HFF-Myc (cell line): ENCODE results near the gene KRT7.

Experiments used
- DNase-seq: peaks from one replicate; pipeline ENCODE4 v3.0.0-alpha.2; 2011; ENCODE audit warnings: low read depth; ENCODE audit errors: extremely low read depth
- H3K4me3 ChIP-seq: replicated peaks from 2 replicates; pipeline ENCODE4 v1.5.1; 2011; ENCODE audit warnings: low read depth, mild to moderate bottlenecking, control low read depth, low read length
- TF ChIP-seq, protein P1 (sequence below): IDR thresholded peaks from 2 replicates; pipeline ENCODE4 v1.5.1; 2012; ENCODE audit warnings: mild to moderate bottlenecking, low read depth, low read length, control low read depth; ENCODE audit errors: missing control alignments

The KRT7 gene

DNA sequence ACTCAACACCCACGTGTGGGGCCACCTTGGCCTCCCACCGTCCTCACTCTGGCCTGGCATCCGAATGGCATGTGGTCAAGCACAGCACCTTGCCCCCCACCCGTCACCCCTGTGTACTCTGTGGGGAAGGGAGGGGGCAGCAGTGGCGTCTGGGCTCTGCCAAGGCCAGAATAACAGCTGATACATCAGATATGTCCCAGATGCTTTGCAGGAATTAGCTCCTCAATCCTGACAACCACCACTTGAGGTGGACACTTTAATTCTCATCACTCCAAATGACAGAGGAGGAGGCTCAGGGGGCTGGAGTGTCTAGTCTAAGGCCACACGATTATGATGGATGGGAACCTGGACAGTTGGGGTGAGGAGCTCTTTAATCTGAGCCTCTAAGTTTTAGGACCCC lies 39.5 kb upstream of the KRT7 start:
- no peak overlapping the region for H3K4me3 ChIP-seq
- DNase-seq = no peak
- TF ChIP-seq, protein P1, sequence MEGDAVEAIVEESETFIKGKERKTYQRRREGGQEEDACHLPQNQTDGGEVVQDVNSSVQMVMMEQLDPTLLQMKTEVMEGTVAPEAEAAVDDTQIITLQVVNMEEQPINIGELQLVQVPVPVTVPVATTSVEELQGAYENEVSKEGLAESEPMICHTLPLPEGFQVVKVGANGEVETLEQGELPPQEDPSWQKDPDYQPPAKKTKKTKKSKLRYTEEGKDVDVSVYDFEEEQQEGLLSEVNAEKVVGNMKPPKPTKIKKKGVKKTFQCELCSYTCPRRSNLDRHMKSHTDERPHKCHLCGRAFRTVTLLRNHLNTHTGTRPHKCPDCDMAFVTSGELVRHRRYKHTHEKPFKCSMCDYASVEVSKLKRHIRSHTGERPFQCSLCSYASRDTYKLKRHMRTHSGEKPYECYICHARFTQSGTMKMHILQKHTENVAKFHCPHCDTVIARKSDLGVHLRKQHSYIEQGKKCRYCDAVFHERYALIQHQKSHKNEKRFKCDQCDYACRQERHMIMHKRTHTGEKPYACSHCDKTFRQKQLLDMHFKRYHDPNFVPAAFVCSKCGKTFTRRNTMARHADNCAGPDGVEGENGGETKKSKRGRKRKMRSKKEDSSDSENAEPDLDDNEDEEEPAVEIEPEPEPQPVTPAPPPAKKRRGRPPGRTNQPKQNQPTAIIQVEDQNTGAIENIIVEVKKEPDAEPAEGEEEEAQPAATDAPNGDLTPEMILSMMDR = no peak

DNA sequence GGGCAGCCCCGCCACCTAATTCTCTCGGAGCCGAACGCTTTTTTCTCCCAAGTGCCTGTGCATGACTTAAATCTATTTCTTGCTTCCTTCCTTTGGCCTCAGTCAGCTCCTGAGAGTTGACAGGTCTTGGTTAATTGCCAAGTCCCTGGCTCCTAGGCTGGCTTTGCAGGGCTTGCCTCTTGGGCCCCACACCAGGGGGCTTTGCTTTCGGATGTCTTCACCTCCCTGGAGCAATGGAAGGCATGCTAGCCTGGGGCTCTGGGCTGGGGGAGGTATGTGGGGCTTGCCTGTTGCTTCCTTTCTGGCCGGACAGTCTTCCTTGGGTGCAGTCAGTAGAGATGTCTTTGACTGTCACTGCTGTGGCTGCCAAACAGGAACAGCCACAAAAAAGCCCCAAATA lies 39.1 kb upstream of the KRT7 start:
- TF ChIP-seq, protein P1 = no peak
- no peak for DNase-seq

DNA sequence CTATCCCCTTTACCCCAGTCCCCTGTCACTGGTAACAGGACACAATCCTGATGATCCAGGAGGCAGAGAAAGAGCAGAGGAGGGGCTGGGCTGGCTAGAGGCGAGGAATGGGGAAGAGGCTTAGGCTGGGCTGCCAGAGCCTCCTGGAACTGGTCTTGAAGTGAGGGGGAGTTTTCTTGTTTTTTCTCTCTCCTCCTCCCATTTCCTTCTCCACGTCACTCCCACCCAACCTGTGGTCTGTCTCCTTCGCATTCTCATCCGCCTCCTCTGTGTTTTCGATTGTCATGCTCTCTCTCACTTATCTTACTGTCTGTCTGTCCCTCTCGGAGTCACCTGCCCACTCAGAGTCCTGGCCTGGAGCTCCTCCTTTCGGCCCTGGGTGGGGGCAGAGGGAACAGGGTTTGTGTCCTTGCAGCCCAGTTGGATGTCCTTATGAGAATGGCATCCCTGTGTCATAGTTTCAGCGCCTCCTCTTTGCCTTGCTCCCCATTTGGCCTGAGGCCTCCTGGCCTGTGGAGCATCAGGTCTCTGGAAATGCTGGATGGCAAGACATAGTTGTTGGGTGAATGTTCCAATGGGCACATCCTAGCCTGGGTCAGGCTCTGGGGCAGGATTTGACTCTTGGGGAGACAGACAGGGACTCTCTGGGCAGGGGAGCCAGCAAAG lies 37.8 kb upstream of the KRT7 start:
- TF ChIP-seq, protein P1 = no peak
- no peak for DNase-seq
- no peak overlapping the region for H3K4me3 ChIP-seq

More for the DNA sequence above, 39.1 kb upstream of the KRT7 start:
- H3K4me3 ChIP-seq = no peak overlapping the region

DNA sequence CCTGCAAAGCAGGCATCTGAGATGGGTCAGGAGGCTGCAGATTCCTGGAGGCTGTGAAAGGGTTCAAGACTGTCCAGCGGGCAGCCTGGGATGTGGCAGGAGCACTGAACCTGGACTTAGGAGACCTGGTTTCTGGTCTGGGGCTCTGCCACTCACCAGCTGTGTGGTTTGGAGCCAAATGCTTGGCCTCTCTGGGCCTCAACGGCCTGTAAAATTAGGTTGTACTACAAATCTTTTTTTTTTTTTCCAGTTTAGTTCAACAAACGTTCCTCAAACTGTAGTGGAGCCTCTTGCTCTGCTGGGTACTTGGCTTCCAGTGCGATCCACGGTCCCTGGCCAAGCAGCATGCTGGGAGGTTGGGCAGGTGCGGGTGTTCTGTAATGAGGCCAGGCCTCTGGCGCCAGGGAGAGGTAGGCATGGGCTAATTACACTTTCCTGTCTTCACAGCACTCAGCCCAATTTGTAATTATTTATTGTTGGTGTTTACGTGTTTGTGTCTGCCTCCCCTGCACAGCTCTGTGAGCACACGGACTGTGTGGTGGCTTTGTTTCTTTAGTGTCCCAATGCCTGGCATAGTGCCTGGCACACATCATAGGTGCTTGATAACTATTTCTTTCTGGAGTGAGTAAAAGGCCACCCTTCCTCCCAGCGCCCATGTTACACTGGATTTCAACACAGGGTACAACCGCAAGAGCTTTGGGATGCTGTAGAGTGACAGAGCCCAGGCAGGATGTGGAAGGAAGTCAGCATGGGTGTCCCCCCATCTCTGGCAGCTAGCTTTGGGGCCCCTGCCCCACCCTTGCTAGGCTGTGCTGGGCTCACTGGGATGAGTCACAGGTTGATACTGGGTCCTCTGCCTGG lies 35.4 kb upstream of the KRT7 start:
- no peak overlapping the region for H3K4me3 ChIP-seq
- TF ChIP-seq, protein P1 = no peak
- no peak for DNase-seq

DNA sequence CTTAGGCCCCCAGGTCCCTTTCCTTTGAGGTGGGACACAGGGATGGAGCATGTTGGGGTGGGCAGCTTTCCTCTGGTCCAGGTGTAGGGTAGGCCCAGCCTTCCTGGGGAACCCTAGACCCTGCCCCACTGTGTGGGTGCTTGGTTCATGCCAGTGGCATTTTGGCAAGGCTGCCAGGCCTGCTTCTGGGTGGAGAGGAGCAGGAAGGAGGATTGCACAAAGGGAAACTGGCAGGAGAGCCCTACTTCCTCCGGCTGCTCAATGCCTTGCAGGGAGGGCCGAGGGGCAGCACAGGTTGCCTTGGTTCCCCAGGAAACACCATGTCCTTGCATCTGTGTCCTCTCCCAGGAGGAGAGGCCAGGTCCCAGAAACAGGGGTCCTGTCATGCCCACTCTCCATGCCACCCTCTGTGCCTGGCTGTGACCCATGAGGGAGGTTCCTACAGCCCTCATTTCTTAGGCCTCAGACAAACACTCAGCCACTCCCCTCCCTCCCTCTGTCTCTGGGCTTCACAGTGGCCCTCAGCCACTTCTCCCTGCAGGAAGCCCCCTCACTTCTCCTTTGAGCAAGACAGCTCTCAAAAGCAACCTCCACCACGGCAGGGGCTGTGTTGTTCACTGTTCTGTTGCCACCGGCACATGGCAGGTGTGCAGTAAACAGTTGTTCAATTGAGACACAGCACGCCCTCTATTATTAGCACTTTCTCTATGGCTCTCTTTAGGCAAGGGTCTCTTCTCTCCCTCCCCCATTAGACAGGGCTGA lies 34.4 kb upstream of the KRT7 start:
- DNase-seq = no peak
- no peak overlapping the region for H3K4me3 ChIP-seq
- TF ChIP-seq, protein P1 = no peak

DNA sequence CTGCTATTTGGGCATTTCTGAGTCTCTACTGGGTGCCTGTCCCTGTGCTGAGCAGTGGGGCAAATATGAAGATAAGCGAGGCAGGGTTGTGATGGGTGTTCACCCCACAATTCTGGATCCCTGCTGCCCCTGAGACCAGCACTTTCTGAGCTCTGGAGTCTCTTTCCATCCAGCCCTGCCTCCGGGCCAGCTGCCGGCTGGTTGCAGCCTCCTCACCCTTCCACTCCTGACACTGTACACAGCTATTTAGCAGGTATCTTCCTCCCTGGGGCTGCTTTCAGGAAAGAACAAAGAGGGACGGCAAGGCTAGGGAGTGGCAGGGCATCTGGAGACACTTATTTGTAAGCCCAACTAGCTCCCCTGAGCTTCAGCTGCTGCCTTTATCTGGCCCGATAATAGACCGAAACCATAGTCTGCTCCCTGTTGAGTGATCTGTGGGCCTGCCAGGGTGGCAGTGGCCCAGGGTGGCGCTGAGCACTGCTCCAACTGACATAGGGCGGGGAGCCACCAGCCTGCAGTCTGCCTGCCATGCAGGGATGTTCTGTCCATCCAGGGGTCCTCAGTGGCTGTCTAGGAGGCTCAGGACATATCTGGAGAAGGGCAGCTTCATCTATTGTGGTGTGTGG lies 33.6 kb upstream of the KRT7 start:
- no peak overlapping the region for H3K4me3 ChIP-seq
- DNase-seq = no peak
- TF ChIP-seq, protein P1 = no peak
